GM12878 (cell line): ENCODE data around the gene TLX1. TPM values are rescaled to one million over a fixed set of nuclear protein-coding genes. Genes with fewer than 3 reads are reported as not detected.

Source experiments
- ATAC-seq: fragments of 200-7000 bp; cut with Tn5 transposase; 3 replicates; pipeline ENCODE4 v1.9.1; 2020; ENCODE audit warnings: mild to moderate bottlenecking, moderate library complexity
- BruUV-seq: library from RNA; stranded (reverse); fragments of 400-500 nt; replicated peaks from 2 replicates; lab custom pipeline; 2021; lab: Mats Ljungman, UMichigan
- CTCF ChIA-PET: fragments of 300-600 bp; sonication (Branson Sonifier 250); formaldehyde crosslinking; extraction: SDS; loops from one replicate; lab custom pipeline; 2021; ENCODE audit warnings: inconsistent platforms; lab: Yijun Ruan, JAX
- POLR2A ChIA-PET: fragments of 350-600 bp; formaldehyde crosslinking; extraction: SDS; loops from one replicate; lab custom pipeline; 2021; ENCODE audit warnings: inconsistent platforms; lab: Charles Lee
- RAD21 ChIA-PET: fragments of 300-600 bp; sonication (Branson Sonifier 250); formaldehyde crosslinking; loops from one replicate; lab custom pipeline; 2023; ENCODE audit warnings: antibody characterized with exemption; ENCODE audit not compliant: unreplicated experiment; lab: Charles Lee
- SMC1A ChIA-PET: fragments of 300-600 bp; sonication (Branson Sonifier 250); formaldehyde crosslinking; loops from one replicate; lab custom pipeline; 2023; ENCODE audit not compliant: unreplicated experiment, uncharacterized antibody; lab: Charles Lee
- DNase-seq: peaks from one replicate; pipeline ENCODE4 v3.0.0-alpha.2; 2011; ENCODE audit warnings: low read depth, low spot score
- FAIRE-seq: peaks from 3 replicates; lab custom pipeline; 2011; peaks lifted over from hg19 to GRCh38; lab: Jason Lieb, UNC
- H2AFZ ChIP-seq: 2 replicates; pipeline ENCODE4 v1.6.0; 2011; ENCODE audit warnings: low read depth, low read length, control low read depth; ENCODE audit not compliant: control insufficient read depth
- H3K27ac ChIP-seq: 2 replicates; pipeline ENCODE4 v1.5.1; 2011; ENCODE audit warnings: control low read depth; ENCODE audit not compliant: control insufficient read depth, insufficient read depth
- H3K27me3 ChIP-seq, 2 experiments: replicated peaks in 1 of 2; 2 replicates each; pipeline versions ENCODE4 v1.6.0 to v1.6.1; 2011; ENCODE audit warnings: low read length in 1 of 2; ENCODE audit not compliant: control insufficient read depth in 2 of 2, insufficient read depth in 2 of 2
- H3K36me3 ChIP-seq, 2 experiments: 2 replicates each; pipeline ENCODE4 v1.5.1; 2011; ENCODE audit warnings: low read length in 1 of 2; ENCODE audit not compliant: control insufficient read depth in 2 of 2, insufficient read depth in 2 of 2
- H3K4me1 ChIP-seq: 2 replicates; pipeline ENCODE4 v1.6.1; 2011; ENCODE audit warnings: mild to moderate bottlenecking, low read length, moderate library complexity, mixed read lengths; ENCODE audit not compliant: control insufficient read depth, insufficient read depth
- H3K4me2 ChIP-seq: 2 replicates; pipeline ENCODE4 v1.6.0; 2011; ENCODE audit warnings: control low read depth; ENCODE audit not compliant: control insufficient read depth, insufficient read depth
- H3K4me3 ChIP-seq: fragments of 200-600 bp; sonication (generic); 2 replicates; pipeline ENCODE4 v1.5.1; 2016
- H3K79me2 ChIP-seq: 2 replicates; pipeline ENCODE4 v1.6.0; 2011; ENCODE audit warnings: low read length; ENCODE audit not compliant: control insufficient read depth, insufficient read depth
- H3K9ac ChIP-seq: 2 replicates; pipeline ENCODE4 v1.8.0; 2011; ENCODE audit warnings: low read length, control low read depth, mixed read lengths; ENCODE audit not compliant: control insufficient read depth, insufficient read depth
- H3K9me3 ChIP-seq: replicated peaks from 3 replicates; pipeline ENCODE4 v1.5.1; 2011; ENCODE audit warnings: mild to moderate bottlenecking, low read length; ENCODE audit not compliant: control insufficient read depth, insufficient read depth
- H4K20me1 ChIP-seq: 2 replicates; pipeline ENCODE4 v1.6.0; 2011; ENCODE audit not compliant: control insufficient read depth, insufficient read depth
- CUX1 ChIP-seq: IDR thresholded peaks from 2 replicates; pipeline ENCODE4 v1.6.1; 2012; ENCODE audit warnings: improper control_type of control experiment, low read depth, low read length; ENCODE audit not compliant: insufficient replicate concordance
- DPF2 ChIP-seq: fragments of 450-650 bp; IDR thresholded peaks from 2 replicates; pipeline ENCODE4 v1.6.1; 2017; ENCODE audit warnings: mild to moderate bottlenecking
- EZH2 ChIP-seq: IDR thresholded peaks from 2 replicates; pipeline ENCODE4 v1.6.1; 2012; ENCODE audit warnings: low read depth, mild to moderate bottlenecking, control low read depth, inconsistent platforms, low read length, borderline replicate concordance; ENCODE audit not compliant: control insufficient read depth
- HDAC2 ChIP-seq: fragments of 200-600 bp; sonication (generic); IDR thresholded peaks from 2 replicates; pipeline ENCODE4 v1.6.1; 2017
- HDGF ChIP-seq: fragments of 450-650 bp; IDR thresholded peaks from 2 replicates; pipeline ENCODE4 v1.6.1; 2016; ENCODE audit warnings: antibody characterized with exemption
- JUNB ChIP-seq: IDR thresholded peaks from 2 replicates; pipeline ENCODE4 v1.6.1; 2016; ENCODE audit warnings: antibody characterized with exemption, mild to moderate bottlenecking
- MYB ChIP-seq: fragments of 150-350 bp; IDR thresholded peaks from 2 replicates; pipeline ENCODE4 v1.6.1; 2014; ENCODE audit warnings: mild to moderate bottlenecking, low read depth, low read length, borderline replicate concordance
- NFYB ChIP-seq: IDR thresholded peaks from 2 replicates; pipeline ENCODE4 v1.6.1; 2011; ENCODE audit warnings: low read depth, mild to moderate bottlenecking, low read length, improper control_type of control experiment, moderate library complexity; ENCODE audit not compliant: insufficient read depth
- NR2C1 ChIP-seq: fragments of 450-650 bp; IDR thresholded peaks from 2 replicates; pipeline ENCODE4 v1.6.1; 2017; ENCODE audit warnings: antibody characterized with exemption, mild to moderate bottlenecking, moderate library complexity
- PBX3 ChIP-seq: IDR thresholded peaks from 2 replicates; pipeline ENCODE4 v1.6.1; 2011; ENCODE audit warnings: mild to moderate bottlenecking, low read depth, low read length, moderate library complexity; ENCODE audit not compliant: insufficient replicate concordance
- RAD51 ChIP-seq: fragments of 450-650 bp; IDR thresholded peaks from 2 replicates; pipeline ENCODE4 v1.6.1; 2016; ENCODE audit warnings: moderate library complexity, mild to moderate bottlenecking, inconsistent platforms
- SUZ12 ChIP-seq: fragments of 200-600 bp; sonication (generic); IDR thresholded peaks from one replicate; pipeline ENCODE4 v1.6.1; 2018; ENCODE audit warnings: antibody characterized with exemption, mild to moderate bottlenecking; ENCODE audit not compliant: unreplicated experiment
- ZNF274 ChIP-seq: IDR thresholded peaks from one replicate; pipeline ENCODE4 v1.8.0; 2011; ENCODE audit not compliant: insufficient read length, insufficient read depth
- WGBS: methylation state at CpG from one replicate; pipeline ENCODE4 v1.1.6; 2016; ENCODE audit warnings: low lambda C conversion rate; ENCODE audit not compliant: insufficient replicate concordance, insufficient coverage; ENCODE audit errors: missing lambda C conversion rate; 5-methylcytosine and 5-hydroxymethylcytosine counted together
- in situ Hi-C: fragments of 300-500 bp; cut with MboI; formaldehyde crosslinking; loops from 9 replicates; pipeline ENCODE4 v1.14.3; 2018; ENCODE audit warnings: mixed read lengths
- intact Hi-C: fragments of 100-400 bp; cut with micrococcal nuclease; formaldehyde crosslinking; loops from one replicate; pipeline ENCODE4 v1.14.2; 2022; ENCODE audit not compliant: unreplicated experiment
- polyA plus RNA-seq, 11 experiments: library from polyadenylated mRNA; depleted of rRNA in 4 of 11; unstranded in 6 of 11; stranded (reverse) in 5 of 11; fragments of >200 nt; fragmentation: Nextera tagmentation in 4 of 11; fragmentation: Illumina TruSeq in 1 of 11; extraction: Ambion mirVana in 4 of 11; extraction: Trizol in 1 of 11; gene quantifications; 1 replicate in 1 of 11; 2 replicates in 10 of 11; pipeline versions ENCODE4 v1.2.1 to v1.2.3, GENCODE V29; 2011 to 2016; ENCODE audit warnings: inconsistent platforms in 2 of 11, missing spikeins in 2 of 11, low read depth in 1 of 11
- total RNA-seq, 4 experiments: library from RNA; depleted of rRNA in 3 of 4; stranded (reverse); fragments of >200 nt in 3 of 4; fragmentation: Illumina TruSeq in 1 of 4; extraction: Trizol in 1 of 4; gene quantifications; 2 replicates each; pipeline versions ENCODE4 v1.2.1 to v1.2.3, GENCODE V29; 2013 to 2021
- TF ChIP-seq, protein P1 (sequence below): fragments of 450-650 bp; IDR thresholded peaks from 2 replicates; pipeline ENCODE4 v1.6.1; 2017; ENCODE audit warnings: mild to moderate bottlenecking, low read depth, inconsistent platforms; ENCODE audit not compliant: poor library complexity, severe bottlenecking

TLX1 gene
- total and polyA plus RNA-seq, 10 of the 15 experiments (the other 5 are each of a cell fraction or from before 2014, with no cell fraction given), result not detected

DNA sequence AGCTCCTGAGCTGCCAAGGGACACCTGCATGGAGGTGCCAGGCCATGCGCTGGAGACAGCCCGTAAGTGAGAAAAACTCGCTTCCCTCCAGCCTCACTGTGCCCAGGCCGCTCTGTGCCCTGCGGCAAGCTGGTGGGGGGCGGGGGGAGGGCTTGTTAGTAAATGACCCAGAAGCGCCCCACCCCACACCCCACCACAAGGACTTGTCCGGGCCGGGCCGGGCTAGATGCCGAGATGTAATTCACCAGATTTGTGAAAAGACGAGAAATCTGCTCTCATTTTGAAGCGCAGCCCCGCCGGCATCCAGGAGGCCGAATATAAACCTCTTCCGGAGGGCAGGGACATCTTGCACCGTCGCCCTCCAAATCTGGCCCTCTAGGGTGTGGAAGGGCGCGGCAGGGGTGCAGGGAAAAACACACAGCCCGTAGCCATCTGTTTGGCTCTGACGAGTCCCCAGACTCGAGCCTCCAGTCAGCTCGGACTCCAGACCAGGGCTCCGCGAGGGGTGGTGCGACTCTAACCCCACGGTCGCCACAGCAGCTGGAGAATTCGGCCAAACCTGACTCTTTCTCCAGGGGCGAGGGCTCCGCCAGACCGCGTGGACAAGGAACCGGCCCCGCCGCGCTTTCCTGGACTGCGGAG lies 14.8 kb downstream of the TLX1 start:
- no peaks in the 10 kb centered on the region for H3K4me1 ChIP-seq
- no peaks in the 10 kb centered on the region for H3K79me2 ChIP-seq
- RAD21 ChIA-PET, result no interaction called here
- H3K27me3 ChIP-seq, result peaks cover 15 to 22% of the 10 kb centered on the region in 2 experiments
- TF ChIP-seq RAD51 (no peak), HDGF (no peak), SUZ12 (no peak), MYB (no peak), JUNB (no peak), NR2C1 (no peak), EZH2 (no peak), DPF2 (no peak), PBX3 (no peak), NFYB (no peak), HDAC2 (no peak), ZNF274 (no peak), CUX1 (no peak)
- TF ChIP-seq, protein P1, sequence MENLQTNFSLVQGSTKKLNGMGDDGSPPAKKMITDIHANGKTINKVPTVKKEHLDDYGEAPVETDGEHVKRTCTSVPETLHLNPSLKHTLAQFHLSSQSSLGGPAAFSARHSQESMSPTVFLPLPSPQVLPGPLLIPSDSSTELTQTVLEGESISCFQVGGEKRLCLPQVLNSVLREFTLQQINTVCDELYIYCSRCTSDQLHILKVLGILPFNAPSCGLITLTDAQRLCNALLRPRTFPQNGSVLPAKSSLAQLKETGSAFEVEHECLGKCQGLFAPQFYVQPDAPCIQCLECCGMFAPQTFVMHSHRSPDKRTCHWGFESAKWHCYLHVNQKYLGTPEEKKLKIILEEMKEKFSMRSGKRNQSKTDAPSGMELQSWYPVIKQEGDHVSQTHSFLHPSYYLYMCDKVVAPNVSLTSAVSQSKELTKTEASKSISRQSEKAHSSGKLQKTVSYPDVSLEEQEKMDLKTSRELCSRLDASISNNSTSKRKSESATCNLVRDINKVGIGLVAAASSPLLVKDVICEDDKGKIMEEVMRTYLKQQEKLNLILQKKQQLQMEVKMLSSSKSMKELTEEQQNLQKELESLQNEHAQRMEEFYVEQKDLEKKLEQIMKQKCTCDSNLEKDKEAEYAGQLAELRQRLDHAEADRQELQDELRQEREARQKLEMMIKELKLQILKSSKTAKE, result no peak
- no TSS peak for BruUV-seq
- H3K27ac ChIP-seq, result no peak overlapping the region
- CTCF ChIA-PET, result interaction anchor here (0.6 to 0.8 kb wide), 4 partner anchors 50 to 100 kb away, joined by 3 to 4 read pairs (median 3); no protein-coding TSS in a partner anchor
- H3K9me3 ChIP-seq, result no peaks in the 10 kb centered on the region
- SMC1A ChIA-PET, result interaction anchor here (1.3 kb wide), 1 partner anchor 50 kb away, joined by 5 read pairs; no protein-coding TSS in a partner anchor
- FAIRE-seq (no peak), ATAC-seq (no peak), DNase-seq (no peak)
- H4K20me1 ChIP-seq, result no peaks in the 10 kb centered on the region
- no peaks in the 10 kb centered on the region for H3K36me3 ChIP-seq
- no peak overlapping the region for H3K4me3 ChIP-seq
- intact Hi-C loops, result no loop called here
- no peak overlapping the region for H3K9ac ChIP-seq
- no peak overlapping the region for H3K4me2 ChIP-seq
- in situ Hi-C loops, result no loop called here
- POLR2A ChIA-PET, result no interaction called here
- H2AFZ ChIP-seq, result no peak overlapping the region
- 36% methylated on average over 38 of the region's 40 CpGs for WGBS
